GM12878 (cell line): ENCODE data around the gene SNCAIP. TPM values are rescaled to one million over a fixed set of nuclear protein-coding genes. Genes with fewer than 3 reads are reported as not detected.

Experiments used
- ATAC-seq: fragments of 200-7000 bp; cut with Tn5 transposase; 3 replicates; pipeline ENCODE4 v1.9.1; 2020; ENCODE audit warnings: mild to moderate bottlenecking, moderate library complexity
- BruUV-seq: library from RNA; stranded (reverse); fragments of 400-500 nt; replicated peaks from 2 replicates; lab custom pipeline; 2021; lab: Mats Ljungman, UMichigan
- CTCF ChIA-PET: fragments of 300-600 bp; sonication (Branson Sonifier 250); formaldehyde crosslinking; extraction: SDS; loops from one replicate; lab custom pipeline; 2021; ENCODE audit warnings: inconsistent platforms; lab: Yijun Ruan, JAX
- POLR2A ChIA-PET: fragments of 350-600 bp; formaldehyde crosslinking; extraction: SDS; loops from one replicate; lab custom pipeline; 2021; ENCODE audit warnings: inconsistent platforms; lab: Charles Lee
- RAD21 ChIA-PET: fragments of 300-600 bp; sonication (Branson Sonifier 250); formaldehyde crosslinking; loops from one replicate; lab custom pipeline; 2023; ENCODE audit warnings: antibody characterized with exemption; ENCODE audit not compliant: unreplicated experiment; lab: Charles Lee
- SMC1A ChIA-PET: fragments of 300-600 bp; sonication (Branson Sonifier 250); formaldehyde crosslinking; loops from one replicate; lab custom pipeline; 2023; ENCODE audit not compliant: unreplicated experiment, uncharacterized antibody; lab: Charles Lee
- DNase-seq: peaks from one replicate; pipeline ENCODE4 v3.0.0-alpha.2; 2011; ENCODE audit warnings: low read depth, low spot score
- FAIRE-seq: peaks from 3 replicates; lab custom pipeline; 2011; peaks lifted over from hg19 to GRCh38; lab: Jason Lieb, UNC
- H2AFZ ChIP-seq: 2 replicates; pipeline ENCODE4 v1.6.0; 2011; ENCODE audit warnings: low read depth, low read length, control low read depth; ENCODE audit not compliant: control insufficient read depth
- H3K27ac ChIP-seq: 2 replicates; pipeline ENCODE4 v1.5.1; 2011; ENCODE audit warnings: control low read depth; ENCODE audit not compliant: control insufficient read depth, insufficient read depth
- H3K27me3 ChIP-seq, 2 experiments: replicated peaks in 1 of 2; 2 replicates each; pipeline versions ENCODE4 v1.6.0 to v1.6.1; 2011; ENCODE audit warnings: low read length in 1 of 2; ENCODE audit not compliant: control insufficient read depth in 2 of 2, insufficient read depth in 2 of 2
- H3K36me3 ChIP-seq, 2 experiments: 2 replicates each; pipeline ENCODE4 v1.5.1; 2011; ENCODE audit warnings: low read length in 1 of 2; ENCODE audit not compliant: control insufficient read depth in 2 of 2, insufficient read depth in 2 of 2
- H3K4me1 ChIP-seq: 2 replicates; pipeline ENCODE4 v1.6.1; 2011; ENCODE audit warnings: mild to moderate bottlenecking, low read length, moderate library complexity, mixed read lengths; ENCODE audit not compliant: control insufficient read depth, insufficient read depth
- H3K4me2 ChIP-seq: 2 replicates; pipeline ENCODE4 v1.6.0; 2011; ENCODE audit warnings: control low read depth; ENCODE audit not compliant: control insufficient read depth, insufficient read depth
- H3K4me3 ChIP-seq: fragments of 200-600 bp; sonication (generic); 2 replicates; pipeline ENCODE4 v1.5.1; 2016
- H3K79me2 ChIP-seq: 2 replicates; pipeline ENCODE4 v1.6.0; 2011; ENCODE audit warnings: low read length; ENCODE audit not compliant: control insufficient read depth, insufficient read depth
- H3K9ac ChIP-seq: 2 replicates; pipeline ENCODE4 v1.8.0; 2011; ENCODE audit warnings: low read length, control low read depth, mixed read lengths; ENCODE audit not compliant: control insufficient read depth, insufficient read depth
- H3K9me3 ChIP-seq: replicated peaks from 3 replicates; pipeline ENCODE4 v1.5.1; 2011; ENCODE audit warnings: mild to moderate bottlenecking, low read length; ENCODE audit not compliant: control insufficient read depth, insufficient read depth
- H4K20me1 ChIP-seq: 2 replicates; pipeline ENCODE4 v1.6.0; 2011; ENCODE audit not compliant: control insufficient read depth, insufficient read depth
- BRCA1 ChIP-seq: IDR thresholded peaks from 2 replicates; pipeline ENCODE4 v1.6.1; 2011; ENCODE audit warnings: low read depth, low read length, improper control_type of control experiment
- EED ChIP-seq: sonication (generic); IDR thresholded peaks from 2 replicates; pipeline ENCODE4 v1.6.1; 2016; ENCODE audit warnings: antibody characterized with exemption, low read depth
- LARP7 ChIP-seq: fragments of 450-650 bp; IDR thresholded peaks from 2 replicates; pipeline ENCODE4 v1.6.1; 2017; ENCODE audit warnings: mild to moderate bottlenecking
- SMAD1 ChIP-seq: fragments of 450-650 bp; IDR thresholded peaks from 2 replicates; pipeline ENCODE4 v1.6.1; 2018; ENCODE audit warnings: mild to moderate bottlenecking, low read depth; ENCODE audit not compliant: partially characterized antibody
- STAT1 ChIP-seq: fragments of 450-650 bp; conservative IDR thresholded peaks from 2 replicates; pipeline ENCODE4 v1.6.1; 2014; ENCODE audit warnings: antibody characterized with exemption, mild to moderate bottlenecking
- TAF1 ChIP-seq: IDR thresholded peaks from 2 replicates; pipeline ENCODE4 v1.6.1; 2011; ENCODE audit warnings: mild to moderate bottlenecking, low read depth, low read length, borderline replicate concordance
- ZNF24 ChIP-seq: fragments of 450-650 bp; IDR thresholded peaks from 2 replicates; pipeline ENCODE4 v1.6.1; 2017; ENCODE audit warnings: antibody characterized with exemption, mild to moderate bottlenecking
- WGBS: methylation state at CpG from one replicate; pipeline ENCODE4 v1.1.6; 2016; ENCODE audit warnings: low lambda C conversion rate; ENCODE audit not compliant: insufficient replicate concordance, insufficient coverage; ENCODE audit errors: missing lambda C conversion rate; 5-methylcytosine and 5-hydroxymethylcytosine counted together
- in situ Hi-C: fragments of 300-500 bp; cut with MboI; formaldehyde crosslinking; loops from 9 replicates; pipeline ENCODE4 v1.14.3; 2018; ENCODE audit warnings: mixed read lengths
- intact Hi-C: fragments of 100-400 bp; cut with micrococcal nuclease; formaldehyde crosslinking; loops from one replicate; pipeline ENCODE4 v1.14.2; 2022; ENCODE audit not compliant: unreplicated experiment
- polyA plus RNA-seq, 11 experiments: library from polyadenylated mRNA; depleted of rRNA in 4 of 11; unstranded in 6 of 11; stranded (reverse) in 5 of 11; fragments of >200 nt; fragmentation: Nextera tagmentation in 4 of 11; fragmentation: Illumina TruSeq in 1 of 11; extraction: Ambion mirVana in 4 of 11; extraction: Trizol in 1 of 11; gene quantifications; 1 replicate in 1 of 11; 2 replicates in 10 of 11; pipeline versions ENCODE4 v1.2.1 to v1.2.3, GENCODE V29; 2011 to 2016; ENCODE audit warnings: inconsistent platforms in 2 of 11, missing spikeins in 2 of 11, low read depth in 1 of 11
- total RNA-seq, 4 experiments: library from RNA; depleted of rRNA in 3 of 4; stranded (reverse); fragments of >200 nt in 3 of 4; fragmentation: Illumina TruSeq in 1 of 4; extraction: Trizol in 1 of 4; gene quantifications; 2 replicates each; pipeline versions ENCODE4 v1.2.1 to v1.2.3, GENCODE V29; 2013 to 2021
- TF ChIP-seq, protein P1 (sequence below): fragments of 450-650 bp; IDR thresholded peaks from 2 replicates; pipeline ENCODE4 v1.6.1; 2016; ENCODE audit warnings: mild to moderate bottlenecking

Gene SNCAIP
- total and polyA plus RNA-seq, 10 of the 15 experiments (the other 5 are each of a cell fraction or from before 2014, with no cell fraction given), result 0.03 to 0.62 (median 0.16) TPM; not detected in 1

DNA sequence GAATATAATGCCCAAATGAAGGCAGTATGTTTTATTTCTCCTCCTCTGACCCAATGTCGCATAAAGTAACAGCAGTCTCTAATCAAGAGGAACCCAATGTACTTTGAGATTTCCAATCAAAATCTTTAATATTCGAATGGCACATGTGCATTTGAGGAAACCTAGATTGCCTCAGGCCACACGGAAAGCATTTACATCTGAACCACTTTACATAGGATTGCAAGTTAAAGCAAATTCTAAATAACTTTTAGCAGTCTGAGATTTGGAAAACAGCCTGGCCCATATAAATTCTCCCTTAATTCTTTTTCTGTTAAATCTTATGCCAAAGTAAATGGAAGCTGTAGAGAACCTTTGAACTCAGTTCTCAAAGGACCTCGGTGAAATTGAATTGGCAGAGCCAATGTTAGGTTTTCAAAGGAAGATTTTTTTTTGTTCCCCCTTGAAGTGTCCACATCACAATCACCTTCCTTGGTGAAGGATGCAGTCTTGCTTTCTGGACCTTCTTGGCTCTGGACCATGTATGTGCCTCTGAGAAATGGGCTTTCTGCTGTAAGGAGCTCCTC lies 57.3 kb downstream of the SNCAIP start:
- FAIRE-seq (no peak), DNase-seq (no peak), ATAC-seq (no peak)
- CTCF ChIA-PET, result interaction anchor here (1.1 kb wide), 1 partner anchor 10 kb away, joined by 3 read pairs; no protein-coding TSS in a partner anchor
- Histone ChIP-seq H3K27me3 (no peaks in the 10 kb centered on the region), H3K36me3 (no peaks in the 10 kb centered on the region), H3K4me2 (no peak overlapping the region), H3K9me3 (no peaks in the 10 kb centered on the region), H3K9ac (no peak overlapping the region), H3K4me1 (0 out of 2 replicates have a peak, but pooled peaks cover 3% of the 10 kb centered on the region), H4K20me1 (no peaks in the 10 kb centered on the region), H3K27ac (no peak overlapping the region), H2AFZ (no peak overlapping the region), H3K79me2 (no peaks in the 10 kb centered on the region), H3K4me3 (no peak overlapping the region)
- RAD21 ChIA-PET, result interaction anchor here (1.6 kb wide), 1 partner anchor 44 kb away, joined by 5 read pairs; no protein-coding TSS in a partner anchor
- intact Hi-C loops, result no loop called here
- SMC1A ChIA-PET, result no interaction called here
- in situ Hi-C loops, result no loop called here
- TF ChIP-seq, protein P1, sequence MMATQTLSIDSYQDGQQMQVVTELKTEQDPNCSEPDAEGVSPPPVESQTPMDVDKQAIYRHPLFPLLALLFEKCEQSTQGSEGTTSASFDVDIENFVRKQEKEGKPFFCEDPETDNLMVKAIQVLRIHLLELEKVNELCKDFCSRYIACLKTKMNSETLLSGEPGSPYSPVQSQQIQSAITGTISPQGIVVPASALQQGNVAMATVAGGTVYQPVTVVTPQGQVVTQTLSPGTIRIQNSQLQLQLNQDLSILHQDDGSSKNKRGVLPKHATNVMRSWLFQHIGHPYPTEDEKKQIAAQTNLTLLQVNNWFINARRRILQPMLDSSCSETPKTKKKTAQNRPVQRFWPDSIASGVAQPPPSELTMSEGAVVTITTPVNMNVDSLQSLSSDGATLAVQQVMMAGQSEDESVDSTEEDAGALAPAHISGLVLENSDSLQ, result no peak
- TF ChIP-seq STAT1, result no peak
- no peak for TF ChIP-seq TAF1
- no peak for TF ChIP-seq EED
- no peak for TF ChIP-seq BRCA1
- no peak for TF ChIP-seq SMAD1
- TF ChIP-seq ZNF24, result no peak
- no peak for TF ChIP-seq LARP7
- POLR2A ChIA-PET, result interaction anchor here (0.8 to 1.1 kb wide), 2 partner anchors 10 to 13 kb away, joined by 3 read pairs; no protein-coding TSS in a partner anchor
- 59% methylated on average over 4 of the region's 4 CpGs for WGBS
- no TSS peak for BruUV-seq
